Suprapubic skin (tissue), 4 donors: ENCODE results near the gene NAA11.

Experiments
- EP300 ChIP-seq: sonication (generic); formaldehyde crosslinking; IDR thresholded peaks from one replicate; pipeline ENCODE4 v1.6.1; 2017; ENCODE audit warnings: antibody characterized with exemption
- POLR2AphosphoS5 ChIP-seq, 3 donors: sonication (generic); formaldehyde crosslinking; IDR thresholded peaks; one replicate each; pipeline ENCODE4 v1.6.1; 2017; ENCODE audit warnings: antibody characterized with exemption in 3 of 3
- TF ChIP-seq, protein P1 (sequence below), 2 donors: fragments of 200-600 bp in 1 of 2; fragments of 450-650 bp in 1 of 2; sonication (generic) in 1 of 2; IDR thresholded peaks; one replicate each; pipeline ENCODE4 v1.5.1; 2016 to 2019; ENCODE audit warnings: antibody characterized with exemption in 2 of 2, mild to moderate bottlenecking in 1 of 2, moderate library complexity in 1 of 2

DNA sequence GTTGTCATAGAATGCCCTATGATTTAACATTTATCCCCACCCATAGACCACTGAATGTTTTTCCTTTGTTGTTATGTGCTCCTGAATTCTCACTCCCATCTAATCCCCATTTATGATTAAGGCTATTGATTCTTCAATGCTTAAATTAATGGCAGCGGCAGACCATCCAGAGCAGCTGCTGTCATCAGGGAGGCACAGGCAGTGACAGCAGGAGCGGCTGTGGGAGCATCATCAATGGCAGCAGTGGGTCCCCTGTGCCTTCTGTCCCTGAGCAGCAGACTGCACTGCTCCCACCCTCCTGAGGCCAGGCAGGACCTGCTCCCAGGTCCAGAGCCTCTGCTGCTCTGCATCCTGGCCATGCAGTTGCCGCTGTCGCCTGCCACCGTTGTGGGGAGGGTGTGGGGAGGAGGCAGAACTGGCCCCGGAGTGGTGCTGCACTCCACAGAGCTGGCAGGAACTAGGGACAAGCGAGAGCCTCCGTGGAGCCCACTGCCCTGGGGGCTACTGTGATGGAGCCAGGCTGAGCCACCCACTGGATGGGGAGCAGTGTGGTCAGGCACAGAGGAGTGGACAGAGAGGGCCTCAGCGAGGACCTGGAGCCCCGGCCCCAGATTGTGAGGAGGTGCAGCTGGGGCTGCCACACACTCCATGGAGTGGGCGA is 29.0 kb downstream of the NAA11 start:
- TF ChIP-seq, protein P1, sequence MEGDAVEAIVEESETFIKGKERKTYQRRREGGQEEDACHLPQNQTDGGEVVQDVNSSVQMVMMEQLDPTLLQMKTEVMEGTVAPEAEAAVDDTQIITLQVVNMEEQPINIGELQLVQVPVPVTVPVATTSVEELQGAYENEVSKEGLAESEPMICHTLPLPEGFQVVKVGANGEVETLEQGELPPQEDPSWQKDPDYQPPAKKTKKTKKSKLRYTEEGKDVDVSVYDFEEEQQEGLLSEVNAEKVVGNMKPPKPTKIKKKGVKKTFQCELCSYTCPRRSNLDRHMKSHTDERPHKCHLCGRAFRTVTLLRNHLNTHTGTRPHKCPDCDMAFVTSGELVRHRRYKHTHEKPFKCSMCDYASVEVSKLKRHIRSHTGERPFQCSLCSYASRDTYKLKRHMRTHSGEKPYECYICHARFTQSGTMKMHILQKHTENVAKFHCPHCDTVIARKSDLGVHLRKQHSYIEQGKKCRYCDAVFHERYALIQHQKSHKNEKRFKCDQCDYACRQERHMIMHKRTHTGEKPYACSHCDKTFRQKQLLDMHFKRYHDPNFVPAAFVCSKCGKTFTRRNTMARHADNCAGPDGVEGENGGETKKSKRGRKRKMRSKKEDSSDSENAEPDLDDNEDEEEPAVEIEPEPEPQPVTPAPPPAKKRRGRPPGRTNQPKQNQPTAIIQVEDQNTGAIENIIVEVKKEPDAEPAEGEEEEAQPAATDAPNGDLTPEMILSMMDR (IDR thresholded peaks at IDR 0.05) = no peak
- TF ChIP-seq POLR2AphosphoS5 (IDR thresholded peaks at IDR 0.05) (no peak), EP300 (no peak)
